DOHH2 (cell line): ENCODE data around the gene PARP14.
"Not testable (repeated sequence)": the region's sequence is repeated elsewhere in the genome, so short reads cannot be mapped to it uniquely, and the experiment has no call there.

Source experiments
- H3F3A ChIP-seq: fragments of 200-600 bp; sonication (generic), shearing (Covaris generic); 2 replicates; pipeline ENCODE4 v1.6.0; 2016; ENCODE audit warnings: antibody characterized with exemption, mild to moderate bottlenecking; ENCODE audit not compliant: control insufficient read depth, insufficient read depth
- H3K27ac ChIP-seq: fragments of 200-600 bp; sonication (generic); 2 replicates; pipeline ENCODE4 v1.5.1; 2014; ENCODE audit warnings: low read depth, mild to moderate bottlenecking, low read length, moderate library complexity
- H3K27me3 ChIP-seq: fragments of 200-600 bp; sonication (generic); 2 replicates; pipeline ENCODE4 v1.6.1; 2014; ENCODE audit warnings: mild to moderate bottlenecking, low read length, mixed read lengths; ENCODE audit not compliant: control insufficient read depth
- H3K36me3 ChIP-seq: fragments of 200-600 bp; sonication (generic); 2 replicates; pipeline ENCODE4 v1.6.1; 2014; ENCODE audit warnings: mild to moderate bottlenecking, low read length, moderate library complexity, mixed read lengths; ENCODE audit not compliant: control insufficient read depth
- H3K4me1 ChIP-seq: fragments of 200-600 bp; sonication (generic); 2 replicates; pipeline ENCODE4 v1.6.1; 2014; ENCODE audit warnings: mild to moderate bottlenecking, low read length, mixed read lengths; ENCODE audit not compliant: control insufficient read depth
- H3K4me2 ChIP-seq: fragments of 200-600 bp; sonication (generic); 2 replicates; pipeline ENCODE4 v1.6.0; 2014; ENCODE audit warnings: mild to moderate bottlenecking, low read length, moderate library complexity
- H3K4me3 ChIP-seq: fragments of 200-600 bp; sonication (generic); 2 replicates; pipeline ENCODE4 v1.5.1; 2014; ENCODE audit warnings: mild to moderate bottlenecking, low read length, mixed read lengths
- H3K79me2 ChIP-seq: fragments of 200-600 bp; sonication (generic); 2 replicates; pipeline ENCODE4 v1.6.1; 2014; ENCODE audit warnings: mild to moderate bottlenecking, low read length, mixed read lengths; ENCODE audit not compliant: control insufficient read depth
- H3K9me2 ChIP-seq: fragments of 200-600 bp; sonication (generic); replicated peaks from 2 replicates; pipeline ENCODE4 v1.6.1; 2014; ENCODE audit warnings: mild to moderate bottlenecking, low read length, mixed read lengths; ENCODE audit not compliant: control insufficient read depth
- H3K9me3 ChIP-seq: fragments of 200-600 bp; sonication (generic); 2 replicates; pipeline ENCODE4 v1.6.1; 2014; ENCODE audit warnings: antibody characterized with exemption, low read length, mixed read lengths; ENCODE audit not compliant: control insufficient read depth, insufficient read depth
- H4K20me1 ChIP-seq: fragments of 200-600 bp; sonication (generic); 2 replicates; pipeline ENCODE4 v1.6.0; 2014; ENCODE audit warnings: low read depth, mild to moderate bottlenecking, antibody characterized with exemption, low read length, moderate library complexity; ENCODE audit not compliant: control insufficient read depth, insufficient read depth
- CTCF ChIP-seq: fragments of 200-600 bp; sonication (generic); IDR thresholded peaks from one replicate; pipeline ENCODE4 v1.5.1; 2014; ENCODE audit warnings: antibody characterized with exemption, mild to moderate bottlenecking, low read depth, low read length; ENCODE audit not compliant: poor library complexity, severe bottlenecking
- EZH2phosphoT487 ChIP-seq: fragments of 200-600 bp; sonication (generic); IDR thresholded peaks from 2 replicates; pipeline ENCODE4 v1.6.1; 2017; ENCODE audit warnings: borderline replicate concordance, mild to moderate bottlenecking, antibody characterized with exemption, low read length, moderate library complexity, mixed read lengths

Gene PARP14

GRCh38 chr3:122730240-122730639 is 49.6 kb downstream of the PARP14 start:
- H3K27me3 ChIP-seq, result no peaks in the 10 kb centered on the region
- H3F3A ChIP-seq, result no peaks in the 10 kb centered on the region
- H3K36me3 ChIP-seq, result no peaks in the 10 kb centered on the region
- no peak for TF ChIP-seq EZH2phosphoT487
- TF ChIP-seq CTCF, result no peak
- H4K20me1 ChIP-seq, result no peaks in the 10 kb centered on the region
- no peaks in the 10 kb centered on the region for H3K4me1 ChIP-seq
- H3K9me3 ChIP-seq, result no peaks in the 10 kb centered on the region
- no peak overlapping the region for H3K27ac ChIP-seq
- no peaks in the 10 kb centered on the region for H3K79me2 ChIP-seq
- H3K4me3 ChIP-seq, result no peak overlapping the region
- H3K9me2 ChIP-seq, result no peaks in the 10 kb centered on the region
- no peak overlapping the region for H3K4me2 ChIP-seq

GRCh38 chr3:122732682-122733525 is 52.3 kb downstream of the PARP14 start:
- not testable (repeated sequence) for H3K4me2 ChIP-seq, H3F3A ChIP-seq, H3K36me3 ChIP-seq, H3K4me3 ChIP-seq, H3K4me1 ChIP-seq, H4K20me1 ChIP-seq, H3K9me2 ChIP-seq, H3K9me3 ChIP-seq, H3K79me2 ChIP-seq, H3K27ac ChIP-seq, H3K27me3 ChIP-seq

GRCh38 chr3:122739172-122739571 is 58.5 kb downstream of the PARP14 start:
- no peaks in the 10 kb centered on the region for H3F3A ChIP-seq
- no peaks in the 10 kb centered on the region for H3K79me2 ChIP-seq
- no peak for TF ChIP-seq EZH2phosphoT487
- TF ChIP-seq CTCF, result no peak
- no peak overlapping the region for H3K4me2 ChIP-seq
- H3K27me3 ChIP-seq, result no peaks in the 10 kb centered on the region
- peaks cover 18% of the 10 kb centered on the region; the same call in 1 of the 2 replicates for H3K36me3 ChIP-seq
- no peaks in the 10 kb centered on the region for H4K20me1 ChIP-seq
- no peaks in the 10 kb centered on the region for H3K9me3 ChIP-seq
- no peak overlapping the region for H3K4me3 ChIP-seq
- no peak overlapping the region for H3K27ac ChIP-seq
- H3K9me2 ChIP-seq, result no peaks in the 10 kb centered on the region
- H3K4me1 ChIP-seq, result no peaks in the 10 kb centered on the region

GRCh38 chr3:122742234-122742633 is 61.6 kb downstream of the PARP14 start:
- no peak for TF ChIP-seq EZH2phosphoT487
- no peak for TF ChIP-seq CTCF
- H3K27ac ChIP-seq, result no peak overlapping the region
- 0 out of 2 replicates have a peak, but pooled peaks cover 3% of the 10 kb centered on the region for H3F3A ChIP-seq
- no peaks in the 10 kb centered on the region for H3K79me2 ChIP-seq
- H3K9me2 ChIP-seq, result no peaks in the 10 kb centered on the region
- H3K27me3 ChIP-seq, result no peaks in the 10 kb centered on the region
- H3K4me2 ChIP-seq, result no peak overlapping the region
- no peaks in the 10 kb centered on the region for H3K9me3 ChIP-seq
- no peaks in the 10 kb centered on the region for H4K20me1 ChIP-seq
- peaks cover 18% of the 10 kb centered on the region; the same call in 1 of the 2 replicates for H3K36me3 ChIP-seq
- H3K4me3 ChIP-seq, result no peak overlapping the region
- no peaks in the 10 kb centered on the region for H3K4me1 ChIP-seq
